Measurements from ENCODE around the gene HILPDA. TPM values are rescaled to one million over a fixed set of nuclear protein-coding genes. Genes with fewer than 3 reads are reported as not detected.
"Not testable (repeated sequence)": the region's sequence is repeated elsewhere in the genome, so short reads cannot be mapped to it uniquely, and the experiment has no call there.

Gene HILPDA
- total and polyA plus RNA-seq, 9 of the 15 experiments (the other 6 are each of a cell fraction or from before 2014, with no cell fraction given), result 8.3 to 71.8 (median 23.5) TPM

DNA sequence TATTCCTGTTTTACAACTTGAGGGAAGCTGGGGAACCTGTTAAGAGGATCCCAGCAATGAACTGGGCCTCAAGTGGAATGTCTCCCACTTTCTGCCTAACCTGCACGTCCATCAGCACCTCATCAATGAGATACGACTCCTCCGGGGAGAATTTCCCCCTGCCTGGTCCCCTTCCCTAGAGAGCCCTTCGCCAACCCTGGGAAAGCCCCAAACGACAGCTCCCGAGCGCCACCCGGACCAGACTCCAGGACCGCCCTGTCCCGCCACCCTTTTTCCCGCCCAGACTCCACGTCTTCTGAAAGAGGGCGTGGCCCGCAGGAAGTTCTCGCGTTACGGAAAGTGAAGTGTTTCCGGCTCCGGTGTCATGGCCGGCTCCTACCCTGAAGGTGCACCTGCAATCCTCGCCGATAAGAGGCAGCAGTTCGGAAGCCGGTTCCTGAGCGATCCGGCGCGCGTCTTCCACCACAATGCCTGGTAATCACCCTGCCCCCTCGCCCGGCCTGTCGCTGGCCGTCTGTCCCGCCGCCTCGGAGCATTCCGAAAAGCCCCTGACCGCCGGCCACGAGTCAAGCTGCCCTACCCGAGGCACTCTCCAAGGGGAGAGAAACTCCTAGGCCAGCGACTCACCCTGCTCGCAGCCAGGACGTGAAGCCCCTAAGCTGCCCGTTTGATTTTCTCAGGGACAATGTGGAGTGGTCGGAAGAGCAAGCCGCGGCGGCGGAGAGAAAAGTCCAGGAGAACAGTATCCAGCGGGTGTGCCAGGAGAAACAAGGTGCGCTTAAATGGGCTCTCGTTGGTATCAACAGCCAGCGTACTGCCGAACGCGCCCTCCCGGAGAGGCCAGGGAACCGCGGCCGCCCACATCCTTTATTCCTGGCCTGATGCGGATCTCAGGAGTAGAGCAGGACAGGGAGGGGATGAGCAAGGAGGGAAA is 21.0 kb downstream of the HILPDA start, which contains the start of gene METTL2B (continued):
- TF ChIP-seq, protein P1, sequence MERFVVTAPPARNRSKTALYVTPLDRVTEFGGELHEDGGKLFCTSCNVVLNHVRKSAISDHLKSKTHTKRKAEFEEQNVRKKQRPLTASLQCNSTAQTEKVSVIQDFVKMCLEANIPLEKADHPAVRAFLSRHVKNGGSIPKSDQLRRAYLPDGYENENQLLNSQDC (CRISPR knock-in tag; IDR thresholded peaks at IDR 0.05), result 0 out of 2 replicates have a peak, but pooled peaks have one; percentile 48
- TF ChIP-seq RBBP5 (IDR thresholded peaks at IDR 0.05; ENCODE audit: borderline replicate concordance, insufficient read depth, low read length, poor library complexity, severe bottlenecking), result peak; percentile 98
- TF ChIP-seq FOXK1 (CRISPR knock-in tag; IDR thresholded peaks at IDR 0.05; ENCODE audit: borderline replicate concordance), result peak; percentile 81; the same call in 1 of the 2 replicates
- peak; percentile 90 for TF ChIP-seq POLR2AphosphoS5 (IDR thresholded peaks at IDR 0.05; ENCODE audit: control insufficient read depth, insufficient read depth, low read depth, low read length)
- TF ChIP-seq ATF7 (IDR thresholded peaks at IDR 0.05), result peak; percentile 72; the same call in 1 of the 2 replicates
- peak; percentile 85 for TF ChIP-seq PCBP1 (IDR thresholded peaks at IDR 0.05; ENCODE audit: low read depth, low read length, poor library complexity, severe bottlenecking)
- TF ChIP-seq, protein P2, sequence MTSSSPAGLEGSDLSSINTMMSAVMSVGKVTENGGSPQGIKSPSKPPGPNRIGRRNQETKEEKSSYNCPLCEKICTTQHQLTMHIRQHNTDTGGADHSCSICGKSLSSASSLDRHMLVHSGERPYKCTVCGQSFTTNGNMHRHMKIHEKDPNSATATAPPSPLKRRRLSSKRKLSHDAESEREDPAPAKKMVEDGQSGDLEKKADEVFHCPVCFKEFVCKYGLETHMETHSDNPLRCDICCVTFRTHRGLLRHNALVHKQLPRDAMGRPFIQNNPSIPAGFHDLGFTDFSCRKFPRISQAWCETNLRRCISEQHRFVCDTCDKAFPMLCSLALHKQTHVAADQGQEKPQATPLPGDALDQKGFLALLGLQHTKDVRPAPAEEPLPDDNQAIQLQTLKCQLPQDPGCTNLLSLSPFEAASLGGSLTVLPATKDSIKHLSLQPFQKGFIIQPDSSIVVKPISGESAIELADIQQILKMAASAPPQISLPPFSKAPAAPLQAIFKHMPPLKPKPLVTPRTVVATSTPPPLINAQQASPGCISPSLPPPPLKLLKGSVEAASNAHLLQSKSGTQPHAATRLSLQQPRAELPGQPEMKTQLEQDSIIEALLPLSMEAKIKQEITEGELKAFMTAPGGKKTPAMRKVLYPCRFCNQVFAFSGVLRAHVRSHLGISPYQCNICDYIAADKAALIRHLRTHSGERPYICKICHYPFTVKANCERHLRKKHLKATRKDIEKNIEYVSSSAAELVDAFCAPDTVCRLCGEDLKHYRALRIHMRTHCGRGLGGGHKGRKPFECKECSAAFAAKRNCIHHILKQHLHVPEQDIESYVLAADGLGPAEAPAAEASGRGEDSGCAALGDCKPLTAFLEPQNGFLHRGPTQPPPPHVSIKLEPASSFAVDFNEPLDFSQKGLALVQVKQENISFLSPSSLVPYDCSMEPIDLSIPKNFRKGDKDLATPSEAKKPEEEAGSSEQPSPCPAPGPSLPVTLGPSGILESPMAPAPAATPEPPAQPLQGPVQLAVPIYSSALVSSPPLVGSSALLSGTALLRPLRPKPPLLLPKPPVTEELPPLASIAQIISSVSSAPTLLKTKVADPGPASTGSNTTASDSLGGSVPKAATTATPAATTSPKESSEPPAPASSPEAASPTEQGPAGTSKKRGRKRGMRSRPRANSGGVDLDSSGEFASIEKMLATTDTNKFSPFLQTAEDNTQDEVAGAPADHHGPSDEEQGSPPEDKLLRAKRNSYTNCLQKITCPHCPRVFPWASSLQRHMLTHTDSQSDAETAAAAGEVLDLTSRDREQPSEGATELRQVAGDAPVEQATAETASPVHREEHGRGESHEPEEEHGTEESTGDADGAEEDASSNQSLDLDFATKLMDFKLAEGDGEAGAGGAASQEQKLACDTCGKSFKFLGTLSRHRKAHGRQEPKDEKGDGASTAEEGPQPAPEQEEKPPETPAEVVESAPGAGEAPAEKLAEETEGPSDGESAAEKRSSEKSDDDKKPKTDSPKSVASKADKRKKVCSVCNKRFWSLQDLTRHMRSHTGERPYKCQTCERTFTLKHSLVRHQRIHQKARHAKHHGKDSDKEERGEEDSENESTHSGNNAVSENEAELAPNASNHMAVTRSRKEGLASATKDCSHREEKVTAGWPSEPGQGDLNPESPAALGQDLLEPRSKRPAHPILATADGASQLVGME (CRISPR knock-in tag; IDR thresholded peaks at IDR 0.05), result 0 out of 2 replicates have a peak, but pooled peaks have one; percentile 9
- peak; percentile 35; the same call in 1 of the 2 replicates for TF ChIP-seq CEBPG (CRISPR knock-in tag; IDR thresholded peaks at IDR 0.05)
- TF ChIP-seq CEBPG (tag; conservative IDR thresholded peaks at IDR 0.05 in 1 of 2, IDR thresholded peaks at IDR 0.05 in 1 of 2), result not testable (repeated sequence)
- TF ChIP-seq PML (IDR thresholded peaks at IDR 0.05; ENCODE audit: low read length), result peak; percentile 88
- TF ChIP-seq MBD2 (IDR thresholded peaks at IDR 0.05; ENCODE audit: borderline replicate concordance, low read depth), result peak; percentile 67
- TF ChIP-seq RB1 (IDR thresholded peaks at IDR 0.05; ENCODE audit: low read depth), result peak; percentile 98
- TF ChIP-seq FOXA3 (CRISPR knock-in tag; conservative IDR thresholded peaks at IDR 0.05 in 1 of 2, IDR thresholded peaks at IDR 0.05 in 1 of 2), result peak in 1 of 2 experiments; percentile 67; a peak in 1 of 4 replicates
- TF ChIP-seq, protein P3, sequence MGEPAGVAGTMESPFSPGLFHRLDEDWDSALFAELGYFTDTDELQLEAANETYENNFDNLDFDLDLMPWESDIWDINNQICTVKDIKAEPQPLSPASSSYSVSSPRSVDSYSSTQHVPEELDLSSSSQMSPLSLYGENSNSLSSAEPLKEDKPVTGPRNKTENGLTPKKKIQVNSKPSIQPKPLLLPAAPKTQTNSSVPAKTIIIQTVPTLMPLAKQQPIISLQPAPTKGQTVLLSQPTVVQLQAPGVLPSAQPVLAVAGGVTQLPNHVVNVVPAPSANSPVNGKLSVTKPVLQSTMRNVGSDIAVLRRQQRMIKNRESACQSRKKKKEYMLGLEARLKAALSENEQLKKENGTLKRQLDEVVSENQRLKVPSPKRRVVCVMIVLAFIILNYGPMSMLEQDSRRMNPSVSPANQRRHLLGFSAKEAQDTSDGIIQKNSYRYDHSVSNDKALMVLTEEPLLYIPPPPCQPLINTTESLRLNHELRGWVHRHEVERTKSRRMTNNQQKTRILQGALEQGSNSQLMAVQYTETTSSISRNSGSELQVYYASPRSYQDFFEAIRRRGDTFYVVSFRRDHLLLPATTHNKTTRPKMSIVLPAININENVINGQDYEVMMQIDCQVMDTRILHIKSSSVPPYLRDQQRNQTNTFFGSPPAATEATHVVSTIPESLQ (CRISPR knock-in tag; IDR thresholded peaks at IDR 0.05), result peak; percentile 95
- peak; percentile 81; the same call in 1 of the 2 replicates for TF ChIP-seq CBX1 (IDR thresholded peaks at IDR 0.05; ENCODE audit: low read depth)
- peak; percentile 53 for TF ChIP-seq HMGN3 (IDR thresholded peaks at IDR 0.05; ENCODE audit: borderline replicate concordance, extremely low read depth, insufficient read length, low read depth, low read length)

Data from K562 (cell line).